ENCODE measurements around the gene IFT88.

IFT88 gene

GRCh38 chr13:20719783-20720182 lies 152.8 kb downstream of the IFT88 start:
- DNase-seq: no peak

GRCh38 chr13:20720499-20720898 lies 153.5 kb downstream of the IFT88 start:
- DNase-seq: no peak

- no peak for DNase-seq
Observed at GRCh38 chr13:20721058-20721453, 154.1 kb downstream of the IFT88 start.

- peak; percentile 21 for DNase-seq
Observed at GRCh38 chr13:20721454-20722357, 154.7 kb downstream of the IFT88 start.

GRCh38 chr13:20727856-20728255 lies 160.9 kb downstream of the IFT88 start:
- DNase-seq: no peak

- DNase-seq: no peak
Observed at GRCh38 chr13:20728579-20729311, 161.8 kb downstream of the IFT88 start.

- no peak for DNase-seq
Observed at GRCh38 chr13:20729633-20730585, 163.0 kb downstream of the IFT88 start.

- DNase-seq: no peak
Observed at GRCh38 chr13:20738616-20739015, 171.7 kb downstream of the IFT88 start.

- no peak for DNase-seq
Observed at GRCh38 chr13:20740021-20740420, 173.1 kb downstream of the IFT88 start.

Measured in OCI-M1 (cell line).